HG03439 (cell line): Measurements from ENCODE around the gene CASKIN1.

Source experiments
- ATAC-seq: cut with Tn5 transposase; IDR thresholded peaks from one replicate; pipeline ENCODE4 v1.9.1; 2021; ENCODE audit warnings: mild to moderate bottlenecking, moderate library complexity; ENCODE audit not compliant: unreplicated experiment

CASKIN1 gene

DNA sequence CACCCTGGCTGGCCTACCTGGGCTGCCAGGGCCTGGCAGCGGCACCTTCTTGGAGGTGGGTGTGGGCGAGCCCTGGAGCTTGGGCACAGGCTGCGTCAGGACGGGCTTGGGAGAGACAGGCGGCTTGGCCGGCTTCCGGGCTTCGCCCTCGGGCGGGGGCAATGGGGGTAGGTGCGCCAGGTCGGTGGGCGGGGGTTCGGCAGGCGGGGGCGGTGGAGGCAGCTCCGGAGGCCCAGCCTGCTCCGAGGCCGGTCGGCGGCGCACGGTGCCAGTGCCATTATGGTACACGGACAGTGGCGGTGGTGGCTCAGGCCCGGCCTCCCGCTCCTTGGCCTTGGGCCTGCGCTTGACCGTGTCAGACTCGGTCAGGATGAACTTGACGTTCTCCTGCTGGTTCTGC is 16.8 kb downstream of the CASKIN1 start:
- no peak for ATAC-seq

- no peak for ATAC-seq
Observed at GRCh38 chr16:2179107-2179501, 17.3 kb downstream of the CASKIN1 start.

DNA sequence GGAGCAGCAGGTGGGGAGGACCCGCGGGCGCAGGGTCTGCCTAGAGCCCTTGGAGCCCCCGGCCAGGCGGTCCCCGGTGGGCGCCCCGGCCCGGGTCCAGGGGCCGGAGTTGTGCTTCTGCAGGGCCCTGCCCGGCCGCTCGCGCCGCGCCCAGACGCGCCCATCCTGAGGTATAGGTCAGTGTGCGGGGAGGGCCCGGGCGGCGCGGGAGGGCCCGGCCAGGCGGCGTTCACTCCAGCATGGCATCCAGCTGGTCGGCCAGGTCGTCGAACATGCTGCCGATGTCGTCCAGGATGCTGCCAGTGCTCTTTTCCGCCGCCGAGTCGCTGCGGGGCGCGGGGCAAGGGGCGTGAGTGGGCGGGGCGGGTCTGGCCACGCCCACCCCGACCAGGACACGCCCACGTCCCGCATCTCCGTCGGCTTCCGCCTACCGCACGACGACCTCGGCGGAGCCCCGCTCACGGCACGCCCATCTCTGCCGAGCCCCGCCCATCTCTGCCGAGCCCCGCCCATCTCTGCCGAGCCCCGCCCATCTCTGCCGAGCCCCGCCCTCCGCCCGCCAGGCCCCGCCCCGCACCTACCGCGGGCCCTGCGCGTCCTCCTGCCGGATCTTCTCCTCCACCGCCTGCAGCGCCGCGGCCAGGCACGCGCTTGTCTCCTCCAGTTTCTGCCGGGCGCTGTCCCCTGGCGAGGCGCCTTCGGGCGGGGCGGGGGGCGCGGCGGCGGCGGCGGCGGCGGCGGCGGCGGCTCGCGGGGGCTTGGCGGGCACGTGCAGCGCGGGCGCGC is 17.9 kb downstream of the CASKIN1 start:
- ATAC-seq: no peak

DNA sequence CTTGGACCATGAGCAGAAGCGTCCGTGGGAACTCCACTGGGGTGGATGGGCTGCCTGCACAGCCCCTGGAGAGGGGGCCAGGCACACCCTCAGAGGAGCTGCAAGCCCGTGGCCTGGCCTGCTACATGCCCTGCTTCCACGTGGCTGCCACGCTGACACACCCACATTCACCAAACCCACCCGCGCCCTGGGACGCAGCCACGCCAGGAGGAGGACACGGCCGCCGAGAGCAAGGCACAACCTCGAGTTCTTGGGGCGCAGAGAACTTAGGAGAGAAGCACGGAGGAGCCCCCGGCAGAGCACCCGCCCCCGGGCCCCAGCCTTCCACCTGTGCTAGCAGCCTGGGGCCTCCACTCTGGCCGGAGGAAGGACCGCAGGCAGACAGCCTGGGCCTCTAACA is 18.8 kb downstream of the CASKIN1 start:
- no peak for ATAC-seq

DNA sequence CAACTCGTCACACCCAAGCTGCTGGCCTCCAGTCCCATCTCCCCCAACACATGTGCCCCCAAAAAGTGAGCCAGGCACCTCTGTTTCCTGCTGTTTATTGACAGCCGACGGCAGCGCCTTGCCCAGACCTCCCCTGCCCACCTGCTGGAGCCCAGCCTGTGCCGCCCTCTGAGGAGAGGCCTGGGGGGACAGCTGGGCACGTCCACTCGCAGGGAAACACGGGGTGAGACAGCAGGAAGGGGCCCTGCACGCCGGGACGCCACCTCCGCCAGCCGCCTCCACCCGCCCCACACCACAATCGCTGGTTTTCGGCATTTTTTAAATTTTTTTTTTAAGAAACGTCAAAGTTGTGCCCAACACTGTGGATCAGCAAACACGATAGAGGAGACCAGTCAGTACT is 19.3 kb downstream of the CASKIN1 start:
- ATAC-seq: no peak

GRCh38 chr16:2176047-2176446 is 20.4 kb downstream of the CASKIN1 start:
- no peak for ATAC-seq

GRCh38 chr16:2175454-2175853 is 21.0 kb downstream of the CASKIN1 start:
- ATAC-seq: no peak

- ATAC-seq: no peak
Observed at GRCh38 chr16:2174396-2175131, 21.8 kb downstream of the CASKIN1 start.

DNA sequence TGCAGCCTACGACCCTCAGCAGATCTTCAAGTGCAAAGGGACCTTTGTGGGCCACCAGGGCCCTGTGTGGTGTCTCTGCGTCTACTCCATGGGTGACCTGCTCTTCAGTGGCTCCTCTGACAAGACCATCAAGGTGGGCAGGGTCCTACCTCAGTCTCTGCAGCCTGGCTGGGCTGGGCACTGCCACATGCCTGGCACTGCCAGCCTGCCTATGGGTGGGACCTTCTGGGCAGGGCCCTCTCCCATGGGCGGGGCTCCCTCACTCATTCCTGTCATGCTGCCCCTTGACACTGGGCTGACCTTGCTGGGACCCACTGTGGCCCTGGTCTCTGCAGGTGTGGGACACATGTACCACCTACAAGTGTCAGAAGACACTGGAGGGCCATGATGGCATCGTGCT is 22.5 kb downstream of the CASKIN1 start:
- ATAC-seq: no peak

- ATAC-seq: no peak
Observed at GRCh38 chr16:2173366-2173765, 23.0 kb downstream of the CASKIN1 start.

DNA sequence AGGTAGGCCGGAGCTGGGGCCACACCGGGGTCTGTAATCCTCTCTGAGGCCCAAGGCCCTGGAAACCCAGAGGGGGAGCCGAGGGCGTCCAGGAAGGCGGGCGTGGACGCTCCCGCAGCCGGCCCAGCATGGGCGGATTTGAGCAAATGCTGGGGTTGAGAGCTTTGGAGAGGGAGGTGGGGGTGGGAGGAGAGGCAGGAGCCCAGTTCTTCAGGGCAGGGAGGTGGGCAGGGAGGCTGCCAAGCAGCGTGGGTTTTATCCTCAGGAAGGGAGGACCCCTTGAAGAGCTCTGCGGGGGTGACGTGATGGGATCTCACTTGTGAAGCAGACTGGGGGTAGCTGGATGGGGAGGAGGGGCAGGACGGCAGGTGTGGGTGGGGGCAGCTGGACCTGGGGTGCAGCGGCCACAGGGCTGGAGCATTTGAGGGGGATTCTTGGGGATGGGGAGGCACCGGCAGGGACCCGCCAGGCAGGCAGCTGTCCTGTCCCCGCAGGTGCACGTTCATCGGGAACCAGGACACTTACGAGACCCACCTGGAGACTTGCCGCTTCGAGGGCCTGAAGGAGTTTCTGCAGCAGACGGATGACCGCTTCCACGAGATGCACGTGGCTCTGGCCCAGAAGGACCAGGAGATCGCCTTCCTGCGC is 23.6 kb downstream of the CASKIN1 start:
- no peak for ATAC-seq

- no peak for ATAC-seq
Observed at GRCh38 chr16:2171601-2172178, 24.7 kb downstream of the CASKIN1 start.

DNA sequence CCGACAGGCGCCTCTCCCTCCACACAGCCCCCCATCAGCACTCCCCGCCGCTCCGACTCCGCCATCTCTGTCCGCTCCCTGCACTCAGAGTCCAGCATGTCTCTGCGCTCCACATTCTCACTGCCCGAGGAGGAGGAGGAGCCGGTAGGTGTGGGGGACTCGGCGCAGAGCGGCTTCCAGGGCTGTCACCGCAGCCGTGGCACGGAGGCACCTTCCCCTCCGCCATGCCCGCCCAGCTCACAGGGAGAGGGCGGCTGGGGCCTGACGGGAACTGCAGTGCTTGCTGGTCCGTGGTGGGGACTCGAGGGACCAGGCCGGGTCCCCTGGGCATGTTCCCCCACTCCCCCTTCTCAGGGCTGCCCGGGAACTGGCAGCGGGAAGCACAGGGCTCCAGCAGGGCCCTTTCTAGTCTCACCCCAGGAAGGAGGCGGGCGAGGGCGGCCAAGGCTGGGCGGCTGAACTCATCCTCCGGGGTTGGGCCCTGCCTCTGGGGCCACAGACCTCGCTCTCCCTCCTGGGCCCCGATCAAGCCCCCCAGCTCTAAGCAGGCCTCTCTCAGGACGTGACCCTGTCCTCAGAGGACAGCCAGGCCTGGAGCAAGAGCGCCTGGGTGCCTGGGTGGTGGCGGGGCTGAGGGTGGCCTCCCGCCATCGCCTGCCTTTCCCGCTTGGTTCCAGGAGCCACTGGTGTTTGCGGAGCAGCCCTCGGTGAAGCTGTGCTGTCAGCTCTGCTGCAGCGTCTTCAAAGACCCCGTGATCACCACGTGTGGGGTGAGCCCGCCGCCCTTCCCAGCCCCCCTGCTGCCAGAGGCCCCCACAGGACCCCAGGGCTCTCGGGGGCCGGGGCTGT is 25.6 kb downstream of the CASKIN1 start:
- ATAC-seq: no peak

- ATAC-seq: no peak
Observed at GRCh38 chr16:2170080-2170479, 26.3 kb downstream of the CASKIN1 start.

- no peak for ATAC-seq
Observed at GRCh38 chr16:2167068-2167638, 29.3 kb downstream of the CASKIN1 start.

- ATAC-seq: no peak
Observed at GRCh38 chr16:2166263-2167067, 29.9 kb downstream of the CASKIN1 start.

- no peak for ATAC-seq
Observed at GRCh38 chr16:2165861-2166260, 30.5 kb downstream of the CASKIN1 start.

DNA sequence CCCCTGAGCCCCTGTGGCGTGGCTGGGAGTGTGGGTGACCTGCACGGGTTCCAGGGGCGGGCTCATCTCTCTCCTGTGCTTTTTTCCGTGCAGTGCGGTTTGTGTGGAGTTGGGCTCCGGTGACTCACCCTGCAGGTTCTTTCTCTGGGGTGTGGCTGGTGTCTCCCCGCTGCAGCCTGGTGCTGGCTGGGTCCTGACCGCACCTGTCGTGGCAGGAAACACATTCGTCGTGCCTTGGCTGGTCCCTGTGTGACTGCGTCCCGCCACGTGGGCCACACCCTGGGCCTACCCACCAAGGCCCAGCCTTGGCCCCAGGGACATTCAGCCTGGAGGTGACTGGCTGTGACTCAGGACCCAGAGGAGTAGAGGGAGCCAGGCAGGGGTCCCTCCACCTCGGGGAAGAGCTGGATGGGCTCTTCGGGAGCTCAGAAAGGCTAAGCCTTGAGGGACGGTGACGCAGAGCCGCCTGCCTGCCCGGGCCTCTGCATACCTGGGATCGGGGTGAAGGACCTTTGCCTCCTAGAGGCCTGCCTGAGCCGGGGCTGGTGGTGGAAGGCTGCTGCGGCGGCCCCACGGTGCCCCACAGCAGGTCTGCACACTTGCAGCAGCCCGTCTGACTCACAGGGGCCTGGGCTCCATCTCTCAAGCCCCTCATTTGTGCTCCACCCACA is 33.1 kb downstream of the CASKIN1 start:
- ATAC-seq: no peak

DNA sequence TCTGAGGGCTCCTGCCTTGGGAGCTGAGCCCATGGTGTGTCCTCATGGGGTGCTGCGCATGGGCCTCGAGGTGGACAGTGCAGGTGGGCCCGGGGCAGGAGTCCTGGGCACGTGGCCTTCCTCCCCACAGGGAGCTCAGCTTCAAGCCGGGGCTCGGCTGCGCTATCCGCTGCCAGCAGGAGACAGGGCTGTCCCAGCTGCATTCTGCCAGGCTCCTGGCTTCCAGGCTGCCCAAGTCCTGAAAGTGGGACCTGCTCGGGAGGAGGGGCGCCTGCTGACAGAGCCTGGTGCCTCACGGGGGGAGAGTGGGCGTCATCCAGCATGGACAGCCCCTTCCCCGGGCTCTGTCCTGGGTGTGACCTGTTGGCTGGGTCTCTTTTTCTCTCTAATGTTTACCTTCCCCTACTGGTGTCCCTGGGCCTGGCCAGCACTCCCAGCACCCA is 33.7 kb downstream of the CASKIN1 start:
- ATAC-seq: no peak
